SK-N-SH (cell line): Measurements from ENCODE around the gene STK32A. TPM values are rescaled to one million over a fixed set of nuclear protein-coding genes. Genes with fewer than 3 reads are reported as not detected.

Experiments used
- CTCF ChIA-PET: fragments of 300-600, 350-600 bp; formaldehyde crosslinking; extraction: SDS; loops from one replicate; lab custom pipeline; 2021; lab: Yijun Ruan, JAX
- POLR2A ChIA-PET: fragments of 350-600 bp; sonication (Branson Sonifier 250); formaldehyde crosslinking; extraction: SDS; loops from one replicate; lab custom pipeline; 2020; ENCODE audit warnings: antibody characterized with exemption, inconsistent platforms; lab: Yijun Ruan, JAX
- DNase-seq: peaks from one replicate; pipeline ENCODE4 v3.0.0; 2012
- H2AFZ ChIP-seq: fragments of 200-600 bp; sonication (generic); 2 replicates; pipeline ENCODE4 v1.8.1; 2016; ENCODE audit warnings: antibody characterized with exemption, mild to moderate bottlenecking, low read depth
- H3F3A ChIP-seq: fragments of 200-600 bp; sonication (generic); replicated peaks from 2 replicates; pipeline ENCODE3; 2016; ENCODE audit warnings: antibody characterized with exemption, mild to moderate bottlenecking; ENCODE audit not compliant: insufficient read depth
- H3K27ac ChIP-seq, 2 experiments: fragments of 200-500 bp in 1 of 2; fragments of 200-600 bp in 1 of 2; sonication (Bioruptor generic) in 1 of 2; sonication (generic), shearing (Covaris generic) in 1 of 2; 2 replicates each; pipeline versions ENCODE4 v1.5.1 to v1.6.1; 2014 to 2016; ENCODE audit warnings: low read depth in 2 of 2, inconsistent platforms in 1 of 2, low read length in 1 of 2, mild to moderate bottlenecking in 1 of 2, mixed read lengths in 1 of 2
- H3K27me3 ChIP-seq: fragments of 200-600 bp; sonication (generic), shearing (Covaris generic); 2 replicates; pipeline ENCODE4 v1.6.1; 2016; ENCODE audit warnings: mixed run types; ENCODE audit not compliant: insufficient read depth
- H3K36me3 ChIP-seq, 2 experiments: fragments of 200-500 bp in 1 of 2; fragments of 200-600 bp in 1 of 2; sonication (Bioruptor generic) in 1 of 2; sonication (generic) in 1 of 2; replicated peaks in 1 of 2; 2 replicates each; pipeline versions ENCODE3 to v1.5.1; 2014 to 2016; ENCODE audit warnings: low read length in 1 of 2, mild to moderate bottlenecking in 1 of 2; ENCODE audit not compliant: insufficient read depth in 2 of 2, control insufficient read depth in 1 of 2
- H3K4me1 ChIP-seq, 2 experiments: fragments of 200-500 bp in 1 of 2; fragments of 200-600 bp in 1 of 2; sonication (Bioruptor generic) in 1 of 2; sonication (generic), shearing (Covaris generic) in 1 of 2; 2 replicates each; pipeline versions ENCODE4 v1.5.1 to v1.6.1; 2014 to 2016; ENCODE audit warnings: low read depth in 1 of 2, low read length in 1 of 2, mixed run types in 1 of 2; ENCODE audit not compliant: insufficient read depth in 2 of 2, control insufficient read depth in 1 of 2
- H3K4me2 ChIP-seq: fragments of 200-600 bp; sonication (generic), shearing (Covaris generic); 2 replicates; pipeline ENCODE4 v1.6.1; 2017; ENCODE audit warnings: mixed run types
- H3K4me3 ChIP-seq, 2 experiments: fragments of 200-500 bp in 1 of 2; fragments of 200-600 bp in 1 of 2; sonication (Bioruptor generic) in 1 of 2; sonication (generic), shearing (Covaris generic) in 1 of 2; 2 replicates each; pipeline versions ENCODE4 v1.5.1 to v1.8.1; 2014 to 2016; ENCODE audit warnings: low read depth in 2 of 2, inconsistent platforms in 1 of 2, low read length in 1 of 2, mild to moderate bottlenecking in 1 of 2, mixed read lengths in 1 of 2, moderate library complexity in 1 of 2
- H3K79me2 ChIP-seq: fragments of 200-600 bp; sonication (generic); 2 replicates; pipeline ENCODE4 v1.8.1; 2017; ENCODE audit warnings: mild to moderate bottlenecking; ENCODE audit not compliant: insufficient read depth
- H3K9ac ChIP-seq: fragments of 200-600 bp; sonication (generic); 2 replicates; pipeline ENCODE4 v1.6.1; 2017; ENCODE audit warnings: mixed run types
- H3K9me2 ChIP-seq: fragments of 200-600 bp; sonication (generic); 2 replicates; pipeline ENCODE4 v1.6.1; 2017; ENCODE audit warnings: mixed run types
- H3K9me3 ChIP-seq: fragments of 200-600 bp; sonication (generic); 2 replicates; pipeline ENCODE4 v1.6.1; 2017; ENCODE audit warnings: mixed run types, mild to moderate bottlenecking, moderate library complexity
- H4K20me1 ChIP-seq: fragments of 200-600 bp; sonication (generic); 2 replicates; pipeline ENCODE4 v1.6.1; 2017; ENCODE audit warnings: mild to moderate bottlenecking, mixed run types; ENCODE audit not compliant: insufficient read depth
- CHD2 ChIP-seq: fragments of 150-350 bp; IDR thresholded peaks from 2 replicates; pipeline ENCODE4 v1.6.1; 2018; ENCODE audit warnings: low read length; ENCODE audit not compliant: partially characterized antibody
- EP300 ChIP-seq, 2 experiments: IDR thresholded peaks; 2 replicates each; pipeline versions ENCODE4 v1.4.0 to v1.6.1; 2012; ENCODE audit warnings: borderline replicate concordance in 1 of 2, low read depth in 1 of 2, low read length in 1 of 2
- EZH2phosphoT487 ChIP-seq: fragments of 200-600 bp; sonication (generic); IDR thresholded peaks from 2 replicates; pipeline ENCODE4 v1.6.1; 2017; ENCODE audit warnings: low read depth, mixed run types, mild to moderate bottlenecking, antibody characterized with exemption, moderate library complexity, borderline replicate concordance
- FOSL2 ChIP-seq: IDR thresholded peaks from 2 replicates; pipeline ENCODE4 v1.4.0; 2012; ENCODE audit warnings: low read depth, mild to moderate bottlenecking, moderate library complexity, borderline replicate concordance
- FOXM1 ChIP-seq: IDR thresholded peaks from 2 replicates; pipeline ENCODE4 v1.4.0; 2012; ENCODE audit warnings: low read depth, mild to moderate bottlenecking
- MXI1 ChIP-seq: IDR thresholded peaks from 2 replicates; pipeline ENCODE4 v1.6.1; 2012; ENCODE audit warnings: mild to moderate bottlenecking, low read depth, low read length, improper control_type of control experiment
- NFIC ChIP-seq: IDR thresholded peaks from 2 replicates; pipeline ENCODE4 v1.4.0; 2012; ENCODE audit warnings: borderline replicate concordance
- NRF1 ChIP-seq: IDR thresholded peaks from 2 replicates; pipeline ENCODE4 v1.6.1; 2012; ENCODE audit warnings: low read depth, mild to moderate bottlenecking, low read length
- RAD21 ChIP-seq: IDR thresholded peaks from 2 replicates; pipeline ENCODE4 v1.6.1; 2012; ENCODE audit warnings: mild to moderate bottlenecking, low read length
- RXRA ChIP-seq: IDR thresholded peaks from 2 replicates; pipeline ENCODE4 v1.4.0; 2012; ENCODE audit warnings: low read depth, mild to moderate bottlenecking, borderline replicate concordance
- USF1 ChIP-seq: IDR thresholded peaks from 2 replicates; pipeline ENCODE4 v1.4.0; 2012; ENCODE audit warnings: low read depth, borderline replicate concordance
- WGBS: methylation state at CpG from one replicate; pipeline ENCODE4 v1.1.6; 2017; ENCODE audit warnings: low lambda C conversion rate; 5-methylcytosine and 5-hydroxymethylcytosine counted together
- polyA plus RNA-seq, 3 experiments: library from polyadenylated mRNA; depleted of rRNA; stranded (reverse); fragments of >200 nt; gene quantifications; 2 replicates each; pipeline ENCODE4 v1.2.3, GENCODE V29; 2012
- TF ChIP-seq, protein P1 (sequence below): IDR thresholded peaks from 2 replicates; pipeline ENCODE4; 2012
- TF ChIP-seq, protein P2 (sequence below): fragments of 150-350 bp; IDR thresholded peaks from 2 replicates; pipeline ENCODE4 v1.6.1; 2017; ENCODE audit warnings: antibody characterized with exemption, low read length, low read depth, borderline replicate concordance
- TF ChIP-seq, protein P3 (sequence below): fragments of 200-600 bp; sonication (generic); IDR thresholded peaks from 2 replicates; pipeline ENCODE4 v1.6.1; 2017; ENCODE audit warnings: antibody characterized with exemption, mild to moderate bottlenecking, moderate library complexity

The STK32A gene
- polyA plus RNA-seq, 1 of the 3 experiments (the other 2 are of a cell fraction) = 0.20 TPM

DNA sequence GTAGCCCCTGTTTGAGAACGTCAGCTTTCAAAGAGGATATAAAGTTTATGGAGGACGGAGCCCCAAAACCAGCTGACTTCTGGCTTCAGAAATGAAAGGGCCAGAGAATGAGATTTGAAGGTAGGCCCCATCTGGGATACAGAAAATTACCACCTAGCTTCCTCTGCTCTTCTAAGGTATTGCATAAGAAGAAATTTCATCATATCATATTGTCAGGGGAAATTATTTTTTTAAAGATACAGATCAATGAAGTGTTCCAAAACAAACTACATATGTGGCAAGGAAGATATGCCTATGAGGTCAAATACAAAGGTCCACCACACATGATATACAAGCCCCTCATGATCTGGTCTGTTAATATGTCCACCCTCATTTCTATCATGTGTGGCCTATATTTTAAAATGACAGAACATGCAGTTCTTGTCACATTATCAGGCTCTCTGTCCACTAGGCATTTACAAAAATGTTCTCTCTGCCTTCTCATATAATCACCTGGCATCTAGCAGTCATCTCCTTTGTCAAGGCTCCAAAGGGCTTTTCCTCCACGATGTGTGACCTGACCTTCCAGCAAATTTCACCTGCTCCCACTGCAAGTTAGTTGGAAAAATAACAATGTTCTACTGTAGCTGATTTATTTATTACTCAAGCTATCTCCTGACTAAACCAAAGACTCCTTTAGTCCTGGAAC is 192.0 kb downstream of the STK32A start:
- DNase-seq = no peak
- H2AFZ ChIP-seq = no peak overlapping the region

More for the DNA sequence above, 192.0 kb downstream of the STK32A start:
- peaks cover 8% of the 10 kb centered on the region for H3F3A ChIP-seq
- no peak overlapping the region for H3K4me3 ChIP-seq
- POLR2A ChIA-PET = no interaction called here
- H3K9ac ChIP-seq = no peak overlapping the region
- peaks cover 80% of the 10 kb centered on the region for H3K79me2 ChIP-seq
- H4K20me1 ChIP-seq = peaks cover 48% of the 10 kb centered on the region
- peaks cover 15 to 33% of the 10 kb centered on the region in 2 experiments for H3K36me3 ChIP-seq
- H3K4me1 ChIP-seq = peaks cover 14 to 17% of the 10 kb centered on the region in 2 experiments; a peak in 3 of 4 replicates
- no peak overlapping the region for H3K27ac ChIP-seq
- 92% methylated on average over 3 of the region's 3 CpGs for WGBS
- H3K9me2 ChIP-seq = no peaks in the 10 kb centered on the region
- no peak overlapping the region for H3K4me2 ChIP-seq
- no peaks in the 10 kb centered on the region for H3K9me3 ChIP-seq
- no peaks in the 10 kb centered on the region for H3K27me3 ChIP-seq
- CTCF ChIA-PET = interaction anchor here (1.1 to 1.9 kb wide), 7 partner anchors 16 to 150 kb away, joined by 3 to 6 read pairs (median 4); no protein-coding TSS in a partner anchor
- TF ChIP-seq CHD2 (no peak), EZH2phosphoT487 (no peak), MXI1 (no peak), EP300 (IDR thresholded peaks at IDR 0.05; ENCODE audit: borderline replicate concordance in 1 of 2, low read depth in 1 of 2, low read length in 1 of 2) (no peak), FOXM1 (no peak), FOSL2 (no peak), RXRA (no peak), USF1 (no peak), NFIC (no peak), NRF1 (no peak), RAD21 (no peak)
- TF ChIP-seq, protein P1, sequence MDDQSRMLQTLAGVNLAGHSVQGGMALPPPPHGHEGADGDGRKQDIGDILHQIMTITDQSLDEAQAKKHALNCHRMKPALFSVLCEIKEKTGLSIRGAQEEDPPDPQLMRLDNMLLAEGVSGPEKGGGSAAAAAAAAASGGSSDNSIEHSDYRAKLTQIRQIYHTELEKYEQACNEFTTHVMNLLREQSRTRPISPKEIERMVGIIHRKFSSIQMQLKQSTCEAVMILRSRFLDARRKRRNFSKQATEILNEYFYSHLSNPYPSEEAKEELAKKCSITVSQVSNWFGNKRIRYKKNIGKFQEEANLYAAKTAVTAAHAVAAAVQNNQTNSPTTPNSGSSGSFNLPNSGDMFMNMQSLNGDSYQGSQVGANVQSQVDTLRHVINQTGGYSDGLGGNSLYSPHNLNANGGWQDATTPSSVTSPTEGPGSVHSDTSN = no peak
- TF ChIP-seq, protein P2, sequence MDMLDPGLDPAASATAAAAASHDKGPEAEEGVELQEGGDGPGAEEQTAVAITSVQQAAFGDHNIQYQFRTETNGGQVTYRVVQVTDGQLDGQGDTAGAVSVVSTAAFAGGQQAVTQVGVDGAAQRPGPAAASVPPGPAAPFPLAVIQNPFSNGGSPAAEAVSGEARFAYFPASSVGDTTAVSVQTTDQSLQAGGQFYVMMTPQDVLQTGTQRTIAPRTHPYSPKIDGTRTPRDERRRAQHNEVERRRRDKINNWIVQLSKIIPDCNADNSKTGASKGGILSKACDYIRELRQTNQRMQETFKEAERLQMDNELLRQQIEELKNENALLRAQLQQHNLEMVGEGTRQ = no peak
- TF ChIP-seq, protein P3, sequence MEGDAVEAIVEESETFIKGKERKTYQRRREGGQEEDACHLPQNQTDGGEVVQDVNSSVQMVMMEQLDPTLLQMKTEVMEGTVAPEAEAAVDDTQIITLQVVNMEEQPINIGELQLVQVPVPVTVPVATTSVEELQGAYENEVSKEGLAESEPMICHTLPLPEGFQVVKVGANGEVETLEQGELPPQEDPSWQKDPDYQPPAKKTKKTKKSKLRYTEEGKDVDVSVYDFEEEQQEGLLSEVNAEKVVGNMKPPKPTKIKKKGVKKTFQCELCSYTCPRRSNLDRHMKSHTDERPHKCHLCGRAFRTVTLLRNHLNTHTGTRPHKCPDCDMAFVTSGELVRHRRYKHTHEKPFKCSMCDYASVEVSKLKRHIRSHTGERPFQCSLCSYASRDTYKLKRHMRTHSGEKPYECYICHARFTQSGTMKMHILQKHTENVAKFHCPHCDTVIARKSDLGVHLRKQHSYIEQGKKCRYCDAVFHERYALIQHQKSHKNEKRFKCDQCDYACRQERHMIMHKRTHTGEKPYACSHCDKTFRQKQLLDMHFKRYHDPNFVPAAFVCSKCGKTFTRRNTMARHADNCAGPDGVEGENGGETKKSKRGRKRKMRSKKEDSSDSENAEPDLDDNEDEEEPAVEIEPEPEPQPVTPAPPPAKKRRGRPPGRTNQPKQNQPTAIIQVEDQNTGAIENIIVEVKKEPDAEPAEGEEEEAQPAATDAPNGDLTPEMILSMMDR = no peak
